WTC11 (cell line): ENCODE measurements around the gene NOXA1. TPM values are rescaled to one million over a fixed set of nuclear protein-coding genes. Genes with fewer than 3 reads are reported as not detected.

Source experiments
- ATAC-seq: fragments of 200-7000 bp; cut with Tn5 transposase; 2 replicates; pipeline ENCODE4 v1.10.0; 2021; ENCODE audit warnings: mild to moderate bottlenecking, moderate library complexity
- CTCF ChIA-PET: fragments of 300-600 bp; sonication (Branson Sonifier 250); formaldehyde crosslinking; loops from one replicate; lab custom pipeline; 2021; ENCODE audit warnings: antibody characterized with exemption; lab: Charles Lee
- POLR2A ChIA-PET: fragments of 350-600 bp; sonication (Branson Sonifier 250); formaldehyde crosslinking; loops from one replicate; lab custom pipeline; 2021; ENCODE audit warnings: antibody characterized with exemption; lab: Charles Lee
- DNase-seq: peaks from one replicate; pipeline ENCODE4 v3.0.0; 2021; ENCODE audit warnings: low spot score
- H3K27ac Mint-ChIP-seq: 2 replicates; pipeline ENCODE4 v1.8.0; 2021; ENCODE audit warnings: mixed read lengths
- H3K27me3 Mint-ChIP-seq: 2 replicates; pipeline ENCODE4 v1.8.0; 2021; ENCODE audit warnings: low read depth, mild to moderate bottlenecking, moderate library complexity, mixed read lengths
- H3K36me3 Mint-ChIP-seq: 2 replicates; pipeline ENCODE4 v1.8.0; 2021; ENCODE audit warnings: mixed read lengths
- H3K4me1 Mint-ChIP-seq: 2 replicates; pipeline ENCODE4 v1.8.0; 2022; ENCODE audit warnings: mixed read lengths
- H3K4me3 Mint-ChIP-seq: 2 replicates; pipeline ENCODE4 v1.8.0; 2021; ENCODE audit warnings: mild to moderate bottlenecking, moderate library complexity, mixed read lengths
- H3K9me3 Mint-ChIP-seq: 2 replicates; pipeline ENCODE4 v1.8.0; 2021; ENCODE audit warnings: mixed read lengths
- ARID4B ChIP-seq: sonication (generic); formaldehyde crosslinking; IDR thresholded peaks from 2 replicates; pipeline ENCODE4 v1.8.0; 2023; ENCODE audit warnings: missing genetic modification reagents, mild to moderate bottlenecking, borderline replicate concordance
- CBFB ChIP-seq: sonication (generic); formaldehyde crosslinking; IDR thresholded peaks from 2 replicates; pipeline ENCODE4 v1.8.1; 2022; ENCODE audit warnings: mild to moderate bottlenecking, low read depth, missing genetic modification reagents
- CREM ChIP-seq: sonication (generic); formaldehyde crosslinking; IDR thresholded peaks from 2 replicates; pipeline ENCODE4 v1.8.1; 2022; ENCODE audit warnings: mild to moderate bottlenecking, missing genetic modification reagents, moderate library complexity
- EMX1 ChIP-seq: fragments of 250-450 bp; sonication (Bioruptor Pico); IDR thresholded peaks from 2 replicates; pipeline ENCODE4 v1.8.0; 2021; ENCODE audit warnings: mild to moderate bottlenecking
- FOXK1 ChIP-seq: sonication (generic); formaldehyde crosslinking; IDR thresholded peaks from 2 replicates; pipeline ENCODE4 v1.8.0; 2022; ENCODE audit warnings: mild to moderate bottlenecking, moderate library complexity, missing genetic modification reagents
- FOXP1 ChIP-seq: sonication (generic); formaldehyde crosslinking; IDR thresholded peaks from 2 replicates; pipeline ENCODE4 v1.8.0; 2022; ENCODE audit warnings: missing genetic modification reagents, mild to moderate bottlenecking, moderate library complexity, borderline replicate concordance
- GTF2I ChIP-seq: fragments of 250-450 bp; sonication (Bioruptor Pico); conservative IDR thresholded peaks from 2 replicates; pipeline ENCODE4 v1.4.0; 2021; ENCODE audit warnings: mild to moderate bottlenecking
- HMGXB4 ChIP-seq: sonication (generic); formaldehyde crosslinking; IDR thresholded peaks from 2 replicates; pipeline ENCODE4 v1.8.1; 2023; ENCODE audit warnings: mild to moderate bottlenecking, moderate library complexity, missing genetic modification reagents
- NR2C2 ChIP-seq: sonication (generic); formaldehyde crosslinking; IDR thresholded peaks from 2 replicates; pipeline ENCODE4 v1.8.0; 2022; ENCODE audit warnings: mild to moderate bottlenecking, missing genetic modification reagents
- SP1 ChIP-seq: sonication (generic); formaldehyde crosslinking; conservative IDR thresholded peaks from 2 replicates; pipeline ENCODE4 v1.8.1; 2022; ENCODE audit warnings: missing genetic modification reagents
- TCF7 ChIP-seq: sonication (generic); formaldehyde crosslinking; IDR thresholded peaks from 2 replicates; pipeline ENCODE4 v1.8.0; 2022; ENCODE audit warnings: mild to moderate bottlenecking, low read depth, missing genetic modification reagents, moderate library complexity
- ZBTB21 ChIP-seq: sonication (generic); formaldehyde crosslinking; IDR thresholded peaks from 2 replicates; pipeline ENCODE4 v1.8.1; 2023; ENCODE audit warnings: mild to moderate bottlenecking, missing genetic modification reagents, borderline replicate concordance
- ZNF121 ChIP-seq: sonication (generic); formaldehyde crosslinking; IDR thresholded peaks from 2 replicates; pipeline ENCODE4 v1.8.0; 2023; ENCODE audit warnings: missing genetic modification reagents
- ZNF423 ChIP-seq: fragments of 250-450 bp; sonication (Bioruptor Pico); IDR thresholded peaks from 2 replicates; pipeline ENCODE4 v2.1.2; 2022; ENCODE audit warnings: mild to moderate bottlenecking, moderate library complexity
- ZNF671 ChIP-seq: fragments of 250-450 bp; sonication (Bioruptor Pico); IDR thresholded peaks from 2 replicates; pipeline ENCODE4 v1.8.0; 2021; ENCODE audit warnings: mild to moderate bottlenecking
- total RNA-seq: library from RNA; stranded (reverse); gene quantifications from 3 replicates; pipeline ENCODE4 v1.2.3, GENCODE V29; 2021
- TF ChIP-seq, protein P1 (sequence below): sonication (generic); formaldehyde crosslinking; IDR thresholded peaks from 2 replicates; pipeline ENCODE4 v1.8.1; 2023; ENCODE audit warnings: mild to moderate bottlenecking, missing genetic modification reagents, moderate library complexity
- TF ChIP-seq, protein P2 (sequence below): sonication (generic); formaldehyde crosslinking; IDR thresholded peaks from 2 replicates; pipeline ENCODE4 v1.8.1; 2023; ENCODE audit warnings: mild to moderate bottlenecking, missing genetic modification reagents
- TF ChIP-seq, protein P3 (sequence below): fragments of 250-450 bp; sonication (Bioruptor Pico); IDR thresholded peaks from 2 replicates; pipeline ENCODE4 v1.9.0; 2021; ENCODE audit warnings: mild to moderate bottlenecking
- TF ChIP-seq, protein P4 (sequence below): sonication (generic); formaldehyde crosslinking; IDR thresholded peaks from 2 replicates; pipeline ENCODE4 v1.8.1; 2022; ENCODE audit warnings: low read depth, missing genetic modification reagents, borderline replicate concordance
- TF ChIP-seq, protein P5 (sequence below): fragments of 200-600 bp; IDR thresholded peaks from 2 replicates; pipeline ENCODE4 v1.8.0; 2022; ENCODE audit warnings: antibody characterized with exemption

The NOXA1 gene
- total RNA-seq, 1 experiment from 2014 or later = 2.9 TPM

DNA sequence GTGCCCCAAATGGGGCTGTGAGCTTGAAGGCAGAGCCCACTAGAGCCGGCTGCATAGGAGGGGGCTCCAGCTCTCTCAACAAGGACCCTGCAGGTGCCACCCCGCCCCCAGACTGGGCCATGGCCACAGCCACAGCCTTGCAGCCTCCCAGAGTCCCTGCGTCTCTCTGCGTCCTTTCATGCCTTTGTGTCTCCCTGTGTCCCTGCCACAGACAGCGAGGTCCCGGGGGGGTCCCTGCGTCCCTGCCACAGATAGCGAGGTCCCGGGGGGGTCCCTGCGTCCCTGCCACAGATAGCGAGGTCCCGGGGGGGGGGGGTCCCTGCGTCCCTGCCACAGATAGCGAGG is 6.3 kb downstream of the NOXA1 start (continued):
- TF ChIP-seq ARID4B (no peak), ZBTB21 (CRISPR knock-in tag) (no peak), NR2C2 (no peak)
- TF ChIP-seq, protein P1, sequence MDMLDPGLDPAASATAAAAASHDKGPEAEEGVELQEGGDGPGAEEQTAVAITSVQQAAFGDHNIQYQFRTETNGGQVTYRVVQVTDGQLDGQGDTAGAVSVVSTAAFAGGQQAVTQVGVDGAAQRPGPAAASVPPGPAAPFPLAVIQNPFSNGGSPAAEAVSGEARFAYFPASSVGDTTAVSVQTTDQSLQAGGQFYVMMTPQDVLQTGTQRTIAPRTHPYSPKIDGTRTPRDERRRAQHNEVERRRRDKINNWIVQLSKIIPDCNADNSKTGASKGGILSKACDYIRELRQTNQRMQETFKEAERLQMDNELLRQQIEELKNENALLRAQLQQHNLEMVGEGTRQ (CRISPR knock-in tag) = no peak
- TF ChIP-seq, all 79 proteins: peak for 0

DNA sequence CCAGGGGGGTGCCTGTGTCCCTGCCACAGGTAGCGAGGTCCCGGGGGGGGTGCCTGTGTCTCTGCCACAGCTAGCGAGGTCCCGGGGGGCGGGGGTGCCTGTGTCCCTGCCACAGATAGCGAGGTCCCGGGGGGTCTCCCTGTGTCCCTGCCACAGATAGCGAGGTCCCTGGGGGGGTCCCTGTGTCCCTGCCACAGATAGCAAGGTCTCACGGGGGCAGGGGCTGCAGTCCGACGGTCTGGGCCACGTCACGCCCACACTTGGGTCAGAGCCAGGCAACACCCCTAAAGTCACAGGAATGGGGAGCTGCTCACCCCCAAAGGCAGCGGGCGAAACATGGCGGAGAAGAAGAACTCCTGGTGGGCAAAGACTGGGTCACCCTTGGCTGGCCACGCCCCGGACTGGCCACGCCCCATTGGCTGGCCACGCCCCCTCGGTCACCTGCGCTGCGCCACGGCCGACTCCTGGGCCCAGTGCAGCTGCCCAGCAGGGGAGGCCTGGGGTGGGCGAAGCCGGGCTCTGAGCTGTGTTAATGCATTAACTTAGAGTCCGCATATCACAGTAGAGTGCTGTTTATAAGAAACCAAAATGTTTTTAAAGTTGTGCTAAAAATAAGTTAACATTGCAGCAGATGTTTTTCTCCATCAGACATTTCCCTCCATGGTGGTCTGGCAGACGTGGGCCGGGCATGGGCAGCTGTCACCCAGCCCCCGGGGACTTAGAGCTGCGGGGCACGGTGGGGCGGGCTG is 7.0 kb downstream of the NOXA1 start:
- POLR2A ChIA-PET = interaction anchor here (0.6 kb wide), 1 partner anchor 32 kb away, joined by 5 read pairs; no protein-coding TSS in a partner anchor
- Mint-ChIP-seq H3K9me3 (no peaks in the 10 kb centered on the region), H3K4me3 (no peak overlapping the region), H3K36me3 (no peaks in the 10 kb centered on the region), H3K27me3 (no peaks in the 10 kb centered on the region), H3K27ac (no peak overlapping the region), H3K4me1 (no peaks in the 10 kb centered on the region)
- TF ChIP-seq, protein P2, sequence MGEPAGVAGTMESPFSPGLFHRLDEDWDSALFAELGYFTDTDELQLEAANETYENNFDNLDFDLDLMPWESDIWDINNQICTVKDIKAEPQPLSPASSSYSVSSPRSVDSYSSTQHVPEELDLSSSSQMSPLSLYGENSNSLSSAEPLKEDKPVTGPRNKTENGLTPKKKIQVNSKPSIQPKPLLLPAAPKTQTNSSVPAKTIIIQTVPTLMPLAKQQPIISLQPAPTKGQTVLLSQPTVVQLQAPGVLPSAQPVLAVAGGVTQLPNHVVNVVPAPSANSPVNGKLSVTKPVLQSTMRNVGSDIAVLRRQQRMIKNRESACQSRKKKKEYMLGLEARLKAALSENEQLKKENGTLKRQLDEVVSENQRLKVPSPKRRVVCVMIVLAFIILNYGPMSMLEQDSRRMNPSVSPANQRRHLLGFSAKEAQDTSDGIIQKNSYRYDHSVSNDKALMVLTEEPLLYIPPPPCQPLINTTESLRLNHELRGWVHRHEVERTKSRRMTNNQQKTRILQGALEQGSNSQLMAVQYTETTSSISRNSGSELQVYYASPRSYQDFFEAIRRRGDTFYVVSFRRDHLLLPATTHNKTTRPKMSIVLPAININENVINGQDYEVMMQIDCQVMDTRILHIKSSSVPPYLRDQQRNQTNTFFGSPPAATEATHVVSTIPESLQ (CRISPR knock-in tag) = no peak
- TF ChIP-seq GTF2I (CRISPR knock-in tag) (no peak), TCF7 (no peak), SP1 (CRISPR knock-in tag) (no peak), ZNF423 (CRISPR knock-in tag) (no peak)
- TF ChIP-seq, protein P3, sequence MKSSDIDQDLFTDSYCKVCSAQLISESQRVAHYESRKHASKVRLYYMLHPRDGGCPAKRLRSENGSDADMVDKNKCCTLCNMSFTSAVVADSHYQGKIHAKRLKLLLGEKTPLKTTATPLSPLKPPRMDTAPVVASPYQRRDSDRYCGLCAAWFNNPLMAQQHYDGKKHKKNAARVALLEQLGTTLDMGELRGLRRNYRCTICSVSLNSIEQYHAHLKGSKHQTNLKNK (CRISPR knock-in tag) = no peak
- TF ChIP-seq, protein P4, sequence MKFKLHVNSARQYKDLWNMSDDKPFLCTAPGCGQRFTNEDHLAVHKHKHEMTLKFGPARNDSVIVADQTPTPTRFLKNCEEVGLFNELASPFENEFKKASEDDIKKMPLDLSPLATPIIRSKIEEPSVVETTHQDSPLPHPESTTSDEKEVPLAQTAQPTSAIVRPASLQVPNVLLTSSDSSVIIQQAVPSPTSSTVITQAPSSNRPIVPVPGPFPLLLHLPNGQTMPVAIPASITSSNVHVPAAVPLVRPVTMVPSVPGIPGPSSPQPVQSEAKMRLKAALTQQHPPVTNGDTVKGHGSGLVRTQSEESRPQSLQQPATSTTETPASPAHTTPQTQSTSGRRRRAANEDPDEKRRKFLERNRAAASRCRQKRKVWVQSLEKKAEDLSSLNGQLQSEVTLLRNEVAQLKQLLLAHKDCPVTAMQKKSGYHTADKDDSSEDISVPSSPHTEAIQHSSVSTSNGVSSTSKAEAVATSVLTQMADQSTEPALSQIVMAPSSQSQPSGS (CRISPR knock-in tag) = no peak
- peak; percentile 72 for DNase-seq
- CTCF ChIA-PET = interaction anchor here (0.7 kb wide), 1 partner anchor 273 kb away, joined by 3 read pairs; no protein-coding TSS in a partner anchor
- ATAC-seq = peak; percentile 69

- DNase-seq = no peak
- no peak for ATAC-seq
- Mint-ChIP-seq H3K36me3 (no peaks in the 10 kb centered on the region), H3K27me3 (no peaks in the 10 kb centered on the region), H3K4me1 (no peaks in the 10 kb centered on the region), H3K9me3 (no peaks in the 10 kb centered on the region), H3K27ac (no peak overlapping the region), H3K4me3 (no peak overlapping the region)
- ChIA-PET CTCF (interaction anchor here (0.7 to 1.7 kb wide), 3 partner anchors 8 to 274 kb away, joined by 3 read pairs; partner anchors contain the start of genes EXD3 and NRARP), POLR2A (no interaction called here)
- TF ChIP-seq EMX1 (CRISPR knock-in tag) (no peak), FOXK1 (CRISPR knock-in tag) (no peak), CBFB (CRISPR knock-in tag) (no peak), ZNF121 (CRISPR knock-in tag) (no peak), CREM (CRISPR knock-in tag) (no peak), ZNF671 (CRISPR knock-in tag) (no peak), FOXP1 (CRISPR knock-in tag) (no peak), HMGXB4 (no peak)
- TF ChIP-seq, protein P5, sequence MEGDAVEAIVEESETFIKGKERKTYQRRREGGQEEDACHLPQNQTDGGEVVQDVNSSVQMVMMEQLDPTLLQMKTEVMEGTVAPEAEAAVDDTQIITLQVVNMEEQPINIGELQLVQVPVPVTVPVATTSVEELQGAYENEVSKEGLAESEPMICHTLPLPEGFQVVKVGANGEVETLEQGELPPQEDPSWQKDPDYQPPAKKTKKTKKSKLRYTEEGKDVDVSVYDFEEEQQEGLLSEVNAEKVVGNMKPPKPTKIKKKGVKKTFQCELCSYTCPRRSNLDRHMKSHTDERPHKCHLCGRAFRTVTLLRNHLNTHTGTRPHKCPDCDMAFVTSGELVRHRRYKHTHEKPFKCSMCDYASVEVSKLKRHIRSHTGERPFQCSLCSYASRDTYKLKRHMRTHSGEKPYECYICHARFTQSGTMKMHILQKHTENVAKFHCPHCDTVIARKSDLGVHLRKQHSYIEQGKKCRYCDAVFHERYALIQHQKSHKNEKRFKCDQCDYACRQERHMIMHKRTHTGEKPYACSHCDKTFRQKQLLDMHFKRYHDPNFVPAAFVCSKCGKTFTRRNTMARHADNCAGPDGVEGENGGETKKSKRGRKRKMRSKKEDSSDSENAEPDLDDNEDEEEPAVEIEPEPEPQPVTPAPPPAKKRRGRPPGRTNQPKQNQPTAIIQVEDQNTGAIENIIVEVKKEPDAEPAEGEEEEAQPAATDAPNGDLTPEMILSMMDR = no peak
Measured at GRCh38 chr9:137430723-137431415, 7.7 kb downstream of the NOXA1 start.
